Head of caudate nucleus (tissue), 42 donors: Measurements from ENCODE around the gene SLC6A5.

ENCODE experiments used
- DNase-seq, 42 donors: peaks; one replicate each; pipeline versions ENCODE4 v3.0.0 to v3.0.0-alpha.2; 2020 to 2021; ENCODE audit warnings: mixed read lengths in 7 of 42
- intact Hi-C: fragments of 100-400 bp; cut with DNase I; formaldehyde crosslinking; loops from one replicate; pipeline ENCODE4 v1.15.0; 2022

Gene SLC6A5

GRCh38 chr11:20616920-20617319 is 17.5 kb downstream of the SLC6A5 start:
- no peak for DNase-seq
- intact Hi-C loops = no loop called here

- DNase-seq = no peak
- intact Hi-C loops = no loop called here
Measured at GRCh38 chr11:20617346-20618005, 18.1 kb downstream of the SLC6A5 start.

- intact Hi-C loops = no loop called here
- DNase-seq = peak in 5 of 42 donors; percentile 10 to 45 (median 29)
Measured at GRCh38 chr11:20618083-20618482, 18.7 kb downstream of the SLC6A5 start.

GRCh38 chr11:20620988-20621387 is 21.6 kb downstream of the SLC6A5 start:
- intact Hi-C loops = no loop called here
- no peak for DNase-seq

- intact Hi-C loops = no loop called here
- no peak for DNase-seq
Measured at GRCh38 chr11:20621679-20622078, 22.3 kb downstream of the SLC6A5 start.

- intact Hi-C loops = no loop called here
- DNase-seq = no peak
Measured at GRCh38 chr11:20623252-20623651, 23.8 kb downstream of the SLC6A5 start.

GRCh38 chr11:20626279-20626678 is 26.9 kb downstream of the SLC6A5 start:
- intact Hi-C loops = no loop called here
- no peak for DNase-seq

- intact Hi-C loops = no loop called here
- peak in 3 of 42 donors; percentile 17 to 52 (median 41) for DNase-seq
Measured at GRCh38 chr11:20627026-20627425, 27.6 kb downstream of the SLC6A5 start.

GRCh38 chr11:20627701-20628100 is 28.3 kb downstream of the SLC6A5 start:
- DNase-seq = no peak
- intact Hi-C loops = no loop called here

- no peak for DNase-seq
- intact Hi-C loops = loop anchor here (10.0 kb wide), 1 partner anchor 1503 kb away; no protein-coding TSS in a partner anchor
Measured at GRCh38 chr11:20631519-20632168, 32.2 kb downstream of the SLC6A5 start.

GRCh38 chr11:20632169-20632532 is 32.7 kb downstream of the SLC6A5 start:
- intact Hi-C loops = loop anchor here (10.0 kb wide), 1 partner anchor 1503 kb away; no protein-coding TSS in a partner anchor
- no peak for DNase-seq

GRCh38 chr11:20634044-20634443 is 34.6 kb downstream of the SLC6A5 start:
- intact Hi-C loops = loop anchor here (10.0 kb wide), 1 partner anchor 1501 kb away; no protein-coding TSS in a partner anchor
- no peak for DNase-seq

- intact Hi-C loops = loop anchor here (10.0 kb wide), 1 partner anchor 1500 kb away; no protein-coding TSS in a partner anchor
- DNase-seq = no peak
Measured at GRCh38 chr11:20634781-20635180, 35.4 kb downstream of the SLC6A5 start.

- intact Hi-C loops = loop anchor here (10.0 kb wide), 1 partner anchor 1497 kb away; no protein-coding TSS in a partner anchor
- no peak for DNase-seq
Measured at GRCh38 chr11:20638074-20638473, 38.7 kb downstream of the SLC6A5 start.

GRCh38 chr11:20639688-20640087 is 40.3 kb downstream of the SLC6A5 start:
- no peak for DNase-seq
- intact Hi-C loops = loop anchor here (10.0 kb wide), 1 partner anchor 1495 kb away; no protein-coding TSS in a partner anchor

- intact Hi-C loops = no loop called here
- peak in 25 of 42 donors; percentile 10 to 77 (median 31) for DNase-seq
Measured at GRCh38 chr11:20640401-20640800, 41.0 kb downstream of the SLC6A5 start.

GRCh38 chr11:20644360-20644759 is 45.0 kb downstream of the SLC6A5 start:
- intact Hi-C loops = no loop called here
- DNase-seq = no peak

GRCh38 chr11:20647976-20648565 is 48.7 kb downstream of the SLC6A5 start:
- intact Hi-C loops = no loop called here

GRCh38 chr11:20652150-20652806 is 52.9 kb downstream of the SLC6A5 start:
- DNase-seq = no peak
- intact Hi-C loops = no loop called here

More at GRCh38 chr11:20647976-20648565, 48.7 kb downstream of the SLC6A5 start:
- DNase-seq = peak in 35 of 42 donors; percentile 12 to 88 (median 64)

- no peak for DNase-seq
- intact Hi-C loops = no loop called here
Measured at GRCh38 chr11:20654038-20654437, 54.6 kb downstream of the SLC6A5 start.
